Caki2 (cell line): Measurements from ENCODE around the gene FAM210A. TPM values are rescaled to one million over a fixed set of nuclear protein-coding genes. Genes with fewer than 3 reads are reported as not detected.

ENCODE experiments used
- DNase-seq: peaks from one replicate; pipeline ENCODE4 v3.0.0-alpha.2; 2015; ENCODE audit warnings: low read depth
- in situ Hi-C: cut with HindIII; loops from 2 replicates; pipeline ENCODE4 v1.10.0; 2016; ENCODE audit warnings: low sequenced_read_pairs, low pct_unique_long_range_greater_than_20kb, mixed read lengths
- total RNA-seq: library from RNA; depleted of rRNA; stranded (reverse); fragments of >200 nt; shearing (Covaris generic); gene quantifications from 2 replicates; pipeline ENCODE4 v1.2.3, GENCODE V29; 2014; ENCODE audit warnings: low replicate concordance

FAM210A gene
- total RNA-seq, 1 experiment from 2014 or later, result 34.9 TPM

- in situ Hi-C loops, result no loop called here
- DNase-seq, result no peak
These were observed 67.7 kb downstream of the FAM210A start for GRCh38 chr18:13658436-13659204.

GRCh38 chr18:13657974-13658373 lies 68.4 kb downstream of the FAM210A start:
- in situ Hi-C loops, result no loop called here
- no peak for DNase-seq

- no peak for DNase-seq
- in situ Hi-C loops, result no loop called here
These were observed 72.5 kb downstream of the FAM210A start for GRCh38 chr18:13653746-13654433.

GRCh38 chr18:13649397-13650390 lies 76.7 kb downstream of the FAM210A start:
- no peak for DNase-seq
- in situ Hi-C loops, result no loop called here

- DNase-seq, result no peak
- in situ Hi-C loops, result no loop called here
These were observed 78.6 kb downstream of the FAM210A start for GRCh38 chr18:13647761-13648160.

- DNase-seq, result no peak
- in situ Hi-C loops, result no loop called here
These were observed 79.7 kb downstream of the FAM210A start for GRCh38 chr18:13646633-13647032.

GRCh38 chr18:13645093-13645492 lies 81.3 kb downstream of the FAM210A start:
- in situ Hi-C loops, result no loop called here
- DNase-seq, result no peak

- in situ Hi-C loops, result no loop called here
- DNase-seq, result no peak
These were observed 83.1 kb downstream of the FAM210A start for GRCh38 chr18:13643261-13643751.

GRCh38 chr18:13642440-13642827 lies 83.9 kb downstream of the FAM210A start:
- in situ Hi-C loops, result no loop called here
- no peak for DNase-seq

GRCh38 chr18:13641551-13642439 lies 84.6 kb downstream of the FAM210A start:
- in situ Hi-C loops, result no loop called here

GRCh38 chr18:13640266-13640860 lies 86.0 kb downstream of the FAM210A start:
- in situ Hi-C loops, result no loop called here
- no peak for DNase-seq

More at GRCh38 chr18:13641551-13642439, 84.6 kb downstream of the FAM210A start:
- no peak for DNase-seq

- DNase-seq, result no peak
- in situ Hi-C loops, result no loop called here
These were observed 87.4 kb downstream of the FAM210A start for GRCh38 chr18:13638719-13639595.

GRCh38 chr18:13635046-13635445 lies 91.3 kb downstream of the FAM210A start:
- in situ Hi-C loops, result no loop called here
- DNase-seq, result no peak

GRCh38 chr18:13633700-13634099 lies 92.7 kb downstream of the FAM210A start:
- in situ Hi-C loops, result no loop called here

GRCh38 chr18:13630716-13631268 lies 95.6 kb downstream of the FAM210A start:
- no peak for DNase-seq
- in situ Hi-C loops, result no loop called here

More at GRCh38 chr18:13633700-13634099, 92.7 kb downstream of the FAM210A start:
- DNase-seq, result no peak
